GM19238 (cell line): ENCODE measurements around the gene DIS3L2.
A peak's percentile ranks its signal among the peaks of the same experiment; 100 is the strongest.
"Not testable (repeated sequence)": the region's sequence is repeated elsewhere in the genome, so short reads cannot be mapped to it uniquely, and the experiment has no call there.

Experiments used
- DNase-seq: peaks from one replicate; pipeline ENCODE4 v3.0.0; 2011; ENCODE audit warnings: low spot score; ENCODE audit not compliant: insufficient read length

DIS3L2 gene

DNA sequence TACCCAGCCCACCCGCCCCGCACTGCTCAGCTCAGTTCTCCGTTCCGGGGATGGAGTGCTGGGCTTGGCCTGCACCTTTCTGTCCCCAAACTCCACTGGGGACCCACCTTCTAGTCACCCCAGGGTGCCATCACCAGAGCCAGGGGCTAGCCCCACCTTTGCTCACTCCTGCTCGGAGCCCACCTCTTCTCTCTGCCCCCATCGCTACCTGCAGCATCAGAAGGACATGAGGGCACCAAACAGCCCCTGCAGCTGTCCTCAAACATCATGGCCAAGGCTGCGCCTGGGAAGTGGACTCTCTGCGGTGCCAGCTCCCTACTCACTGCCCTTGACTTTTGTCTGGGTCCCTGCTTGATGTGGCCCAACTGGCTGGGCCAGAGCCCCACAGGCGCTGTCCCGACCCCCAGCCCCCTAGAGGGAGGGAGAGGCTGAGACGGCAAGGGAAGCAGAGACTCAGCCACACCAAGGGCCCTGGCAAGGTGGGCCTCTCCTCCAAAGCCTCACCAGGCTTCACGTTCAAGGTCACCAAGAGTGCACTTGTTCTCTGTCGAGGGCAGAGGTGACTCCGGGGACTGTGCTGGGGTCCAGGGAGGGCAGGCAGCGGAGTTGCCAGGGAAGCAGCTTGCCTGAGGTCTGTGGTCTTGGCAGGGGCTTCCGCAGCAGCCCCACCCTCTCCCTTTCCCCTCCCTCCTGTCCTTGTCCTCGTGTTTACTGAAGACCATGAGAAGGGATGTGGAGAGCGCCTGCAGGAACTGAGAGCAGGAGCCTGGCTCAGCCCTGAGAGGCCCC, 403.5 kb downstream of the DIS3L2 start:
- not testable (repeated sequence) for DNase-seq

DNA sequence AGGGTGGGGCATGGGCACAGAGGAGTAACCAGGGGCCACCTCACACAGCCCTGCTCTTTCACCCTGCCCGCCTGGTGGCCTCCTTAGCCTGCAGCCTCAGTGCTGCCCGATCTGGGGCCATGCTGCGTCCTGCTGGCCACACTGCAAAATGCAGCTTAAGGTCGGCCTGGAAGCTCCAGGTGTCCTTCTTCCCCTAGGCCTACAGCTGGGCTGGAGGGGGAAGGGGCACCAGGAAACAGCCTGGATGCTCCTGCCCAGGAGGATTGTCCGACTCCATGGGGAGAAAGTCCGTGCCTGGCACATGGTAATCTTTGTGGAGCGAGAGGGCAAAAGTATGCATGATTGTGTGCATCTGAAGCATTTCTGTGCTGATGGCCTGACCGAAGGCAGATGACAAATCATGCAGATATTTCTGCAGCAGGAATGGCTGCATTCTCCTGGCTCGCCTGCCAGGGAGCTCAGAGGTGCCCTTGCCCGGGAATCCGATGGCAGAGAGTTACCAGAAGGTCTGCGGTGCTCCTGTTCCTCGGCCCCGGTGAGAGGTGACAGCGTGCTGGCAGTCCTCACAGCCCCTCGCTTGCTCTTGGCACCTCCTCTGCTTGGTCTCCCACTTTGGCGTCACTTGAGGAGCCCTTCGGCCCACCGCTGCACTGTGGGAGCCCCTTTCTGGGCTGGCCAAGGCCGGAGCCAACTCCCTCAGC, 404.3 kb downstream of the DIS3L2 start:
- peak; percentile 39 for DNase-seq

DNA sequence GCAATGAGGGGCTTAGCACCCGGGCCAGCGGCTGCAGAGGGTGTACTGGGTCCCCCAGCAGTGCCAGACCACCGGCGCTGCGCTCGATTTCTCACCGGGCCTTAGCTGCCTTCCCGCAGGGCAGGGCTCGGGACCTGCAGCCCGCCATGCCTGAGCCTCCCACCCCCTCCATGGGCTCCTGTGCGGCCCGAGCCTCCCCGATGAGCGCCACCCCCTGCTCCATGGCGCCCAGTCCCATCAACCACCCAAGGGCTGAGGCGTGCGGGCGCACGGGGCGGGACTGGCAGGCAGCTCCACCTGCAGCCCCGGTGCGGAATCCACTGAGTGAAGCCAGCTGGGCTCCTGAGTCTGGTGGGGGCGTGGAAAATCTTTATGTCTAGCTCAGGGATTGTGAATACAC, 404.9 kb downstream of the DIS3L2 start:
- not testable (repeated sequence) for DNase-seq

DNA sequence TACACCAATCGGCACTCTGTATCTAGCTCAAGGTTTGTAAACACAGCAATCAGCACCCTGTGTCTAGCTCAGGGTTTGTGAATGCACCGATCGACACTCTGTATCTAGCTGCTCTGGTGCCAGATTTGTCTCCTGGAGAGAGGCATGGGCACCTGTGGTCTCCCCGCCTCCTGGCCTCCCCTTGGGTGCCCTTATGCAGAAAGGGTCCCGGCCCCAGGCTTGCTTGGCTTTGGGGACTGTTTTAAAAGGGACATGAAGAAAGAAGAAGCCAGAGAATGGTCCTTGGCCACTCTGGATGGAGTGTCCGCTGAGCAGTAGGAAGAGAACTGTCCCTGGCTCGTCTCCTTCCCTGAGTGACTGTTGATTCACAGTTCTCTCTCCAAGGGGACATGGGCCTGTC, 405.5 kb downstream of the DIS3L2 start:
- DNase-seq: no peak

DNA sequence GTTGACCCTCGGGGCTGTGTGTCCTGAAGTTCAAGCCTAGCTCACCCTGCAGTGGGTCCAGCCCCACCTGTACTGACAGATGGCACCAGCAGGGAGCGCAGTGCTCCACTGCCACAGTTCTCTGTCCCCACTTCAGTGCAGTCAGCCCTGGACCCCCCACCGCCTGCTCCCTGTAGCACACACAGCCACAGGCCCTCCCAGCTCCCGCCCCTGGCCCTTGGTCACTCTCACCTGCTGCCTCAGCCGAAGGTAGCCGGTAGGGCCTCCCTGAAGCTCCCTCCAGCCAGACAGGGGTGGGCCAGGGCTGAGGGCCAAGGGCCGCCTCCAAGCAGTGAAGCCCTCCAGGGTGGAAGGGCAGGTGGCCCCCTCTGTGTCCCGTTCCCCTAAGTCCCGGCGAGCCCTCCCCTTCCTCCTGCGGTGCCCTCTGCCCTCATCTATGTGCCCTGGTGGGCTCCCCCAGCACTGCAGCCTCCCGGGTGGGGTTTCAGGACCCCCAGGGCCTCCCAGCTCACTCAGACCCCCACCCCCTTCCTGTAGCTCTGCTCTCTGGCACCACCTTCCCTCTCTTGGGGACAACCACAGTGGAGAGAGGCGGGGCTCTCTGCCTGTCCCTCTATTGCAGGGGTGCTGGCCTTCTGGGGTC, 406.2 kb downstream of the DIS3L2 start:
- no peak for DNase-seq

DNA sequence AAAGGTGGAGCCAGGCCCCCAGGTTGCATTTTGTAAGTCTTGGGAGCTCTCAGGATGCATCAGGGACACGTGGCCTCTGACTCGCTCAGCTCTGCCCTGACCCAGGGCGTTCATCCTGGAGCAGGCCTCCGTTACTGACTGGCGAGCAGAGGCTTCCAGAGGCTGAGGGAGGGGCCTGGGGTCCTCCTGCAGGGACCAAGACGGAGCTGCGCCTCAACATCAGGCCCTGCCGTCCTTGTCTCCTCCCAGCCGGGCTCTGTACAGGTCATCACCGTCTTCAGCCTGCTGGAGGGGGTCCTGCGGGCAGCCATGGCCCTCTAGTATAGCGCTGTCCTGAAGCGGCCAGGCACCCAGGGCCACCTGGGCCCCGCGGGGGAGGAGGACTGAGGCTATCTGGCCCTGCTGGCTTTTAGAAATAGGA, 406.8 kb downstream of the DIS3L2 start:
- DNase-seq: no peak

DNA sequence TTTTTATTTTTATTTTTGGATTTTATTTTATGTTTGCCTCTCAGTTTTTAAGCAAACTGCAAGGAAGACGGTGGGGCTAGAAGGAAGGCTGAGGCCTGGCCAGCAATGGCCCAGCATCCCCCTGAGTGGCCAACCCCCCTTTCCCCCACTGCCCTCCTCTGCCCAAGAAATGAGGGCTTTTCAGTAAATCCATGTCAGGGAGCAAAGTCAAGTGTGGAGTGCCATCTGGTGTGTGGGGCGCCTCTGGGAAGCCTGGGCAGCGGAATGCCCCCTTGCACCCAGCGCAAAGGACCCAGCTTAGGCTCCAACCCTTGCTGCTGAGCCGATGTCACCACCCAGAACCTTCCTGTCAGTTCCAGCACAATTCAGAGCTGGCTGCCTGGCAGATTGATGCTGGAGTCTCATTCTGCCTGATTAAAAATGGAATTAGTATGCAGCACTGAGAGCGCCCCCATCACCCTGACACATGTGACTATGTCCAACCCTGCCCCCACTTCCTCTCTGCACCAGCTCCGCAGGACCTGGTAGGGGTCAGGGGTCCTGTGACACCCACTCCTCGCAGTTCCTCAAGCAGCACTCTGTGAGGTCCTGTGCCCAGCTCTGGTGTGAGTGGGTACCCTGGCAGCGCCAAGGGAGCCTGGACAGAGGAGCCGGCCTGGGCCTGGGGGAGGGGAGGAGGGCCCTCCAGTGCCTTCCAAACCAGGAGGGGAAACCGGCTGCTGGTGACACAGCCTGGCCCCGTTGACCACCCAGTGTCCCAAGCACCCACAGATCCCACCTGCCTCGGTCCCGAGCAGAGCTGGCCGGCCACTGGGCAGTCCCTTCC, 407.8 kb downstream of the DIS3L2 start:
- no peak for DNase-seq

DNA sequence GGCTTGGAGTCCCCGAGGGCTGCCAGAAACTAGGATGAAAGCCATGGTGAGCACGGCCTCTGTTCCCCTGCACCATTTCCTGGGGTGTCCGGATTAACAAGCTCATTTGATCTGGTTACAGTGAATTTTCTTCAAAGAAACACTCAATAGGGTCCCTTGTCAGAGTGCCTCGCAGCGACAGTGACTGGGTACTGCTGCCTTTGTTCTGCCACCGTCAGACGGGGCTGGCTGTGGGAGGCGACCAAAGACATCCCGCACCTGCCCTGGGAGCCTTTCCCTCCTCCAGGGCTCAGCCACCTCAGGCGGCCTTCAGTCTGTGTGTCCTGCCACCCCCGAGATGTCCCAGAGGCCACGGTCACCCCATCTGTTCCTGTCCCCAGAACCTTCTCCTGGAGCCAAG, 408.5 kb downstream of the DIS3L2 start:
- not testable (repeated sequence) for DNase-seq

DNA sequence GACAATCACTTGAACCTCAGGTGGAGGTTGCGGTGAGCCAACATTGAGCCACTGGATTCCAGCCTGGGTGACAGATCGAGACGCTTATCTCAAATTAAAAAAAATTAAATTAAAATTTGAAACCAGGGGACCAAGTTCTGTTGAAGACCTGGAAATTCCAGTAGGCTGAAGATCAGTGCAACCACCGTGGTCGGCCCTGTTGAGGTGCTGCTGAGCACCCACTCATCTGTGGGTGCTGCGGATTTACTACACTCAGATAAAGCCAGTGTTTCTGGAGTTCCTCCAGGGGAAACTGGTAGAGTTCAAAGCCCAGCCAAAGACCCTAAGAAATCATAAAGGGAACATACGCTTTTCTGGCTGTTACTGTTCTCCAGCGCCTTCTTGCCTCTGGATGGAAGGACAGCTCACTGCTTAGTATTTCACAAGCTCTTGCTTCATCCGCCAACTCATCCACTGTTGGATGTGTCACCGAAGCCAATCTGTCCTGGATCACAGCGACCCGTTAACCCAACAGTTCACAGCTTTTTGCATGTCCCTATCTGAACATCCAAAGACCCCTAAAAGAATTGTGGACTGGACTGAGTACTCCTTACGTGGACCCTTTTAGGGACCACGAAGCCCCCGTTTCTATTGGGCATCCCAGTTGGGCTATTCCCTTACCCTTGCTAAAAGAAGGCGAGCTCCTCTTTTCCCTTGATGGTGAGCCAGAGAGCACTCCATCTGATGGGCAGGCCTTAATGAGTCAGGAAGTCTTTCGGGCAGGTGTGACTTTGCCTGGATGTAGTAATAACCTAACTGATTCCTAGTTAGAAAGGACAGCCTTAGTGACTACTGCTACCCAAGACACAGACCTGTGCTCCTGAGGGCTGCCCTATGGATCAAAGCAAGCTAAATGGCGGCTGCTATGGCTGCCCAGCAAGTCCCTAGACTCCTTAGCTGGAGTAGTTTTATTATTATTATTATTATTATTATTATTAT, 411.0 kb downstream of the DIS3L2 start:
- no peak for DNase-seq

DNA sequence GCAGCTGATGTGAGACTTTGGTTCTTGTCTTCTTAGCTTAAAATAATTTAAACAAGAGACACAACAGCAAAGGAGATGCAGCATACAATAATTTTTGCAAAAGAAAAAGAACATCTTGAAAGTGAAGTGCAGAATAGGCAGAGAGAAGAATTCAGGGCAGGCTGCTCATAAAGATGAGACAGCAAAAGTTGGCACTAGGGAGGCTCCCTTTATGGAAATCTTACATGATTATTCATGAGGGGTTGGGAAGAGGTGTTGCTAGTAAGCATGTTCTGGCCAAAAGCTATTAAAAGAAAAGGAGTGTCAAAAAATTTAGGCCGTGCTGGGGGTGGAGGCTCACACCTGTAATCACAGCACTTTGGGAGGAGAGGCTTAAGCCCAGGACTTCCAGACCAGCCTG, 412.8 kb downstream of the DIS3L2 start:
- DNase-seq: no peak

DNA sequence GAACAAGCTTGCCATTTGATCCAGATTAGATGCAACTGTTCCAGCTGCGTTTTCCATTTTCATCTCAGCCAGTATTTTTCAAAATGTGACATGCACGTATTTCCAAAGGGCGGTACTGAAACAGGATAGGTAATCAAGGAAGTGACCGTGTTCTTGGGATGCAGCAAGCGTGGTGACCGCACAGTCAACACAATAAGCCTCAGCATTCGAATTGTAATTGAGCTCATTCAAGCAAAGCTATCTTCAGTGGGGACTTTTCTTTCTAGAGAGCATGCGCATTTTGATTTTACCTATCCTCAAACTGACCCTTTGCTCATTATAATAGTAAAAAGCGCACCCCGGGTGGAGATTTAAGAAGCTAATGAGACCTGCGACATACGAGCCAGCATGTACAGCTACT, 413.7 kb downstream of the DIS3L2 start:
- no peak for DNase-seq

DNA sequence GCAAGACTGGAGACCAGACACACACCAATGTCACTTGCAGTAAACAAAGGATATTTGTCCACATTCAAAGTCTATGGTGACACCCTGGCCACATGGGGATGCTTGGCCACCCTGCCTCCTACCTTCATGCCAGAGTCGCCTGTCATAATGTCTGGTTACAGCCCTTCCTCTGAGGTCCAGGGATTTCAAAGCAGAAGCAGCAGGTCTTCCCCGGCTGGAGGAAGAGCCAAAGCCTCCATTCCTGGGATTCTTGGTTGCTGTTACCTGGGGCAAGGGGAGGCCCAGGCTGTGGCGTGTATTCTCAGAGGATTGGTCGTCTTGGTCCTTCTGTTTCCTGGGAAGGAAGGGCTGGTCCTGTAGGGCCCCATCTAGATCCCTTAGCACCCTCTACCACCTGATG, 414.7 kb downstream of the DIS3L2 start:
- DNase-seq: no peak

DNA sequence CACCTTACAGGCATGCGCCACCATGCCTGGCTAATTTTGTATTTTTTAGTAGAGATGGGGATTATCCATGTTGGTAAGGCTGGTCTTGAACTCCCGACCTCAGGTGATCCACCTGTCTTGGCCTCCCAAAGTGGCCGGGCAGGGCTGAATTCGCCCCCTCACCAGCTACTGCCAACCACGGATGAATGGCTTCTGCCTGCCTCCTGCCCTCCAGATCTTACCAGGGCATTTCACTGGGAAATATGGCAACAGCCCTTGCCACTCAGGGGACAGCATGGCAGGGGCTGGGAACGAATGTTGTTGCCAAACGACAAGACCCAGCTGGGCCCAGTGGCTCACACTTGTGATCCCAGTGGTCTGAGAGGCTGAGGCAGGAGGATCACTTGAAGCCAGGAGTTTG, 415.2 kb downstream of the DIS3L2 start:
- no peak for DNase-seq

DNA sequence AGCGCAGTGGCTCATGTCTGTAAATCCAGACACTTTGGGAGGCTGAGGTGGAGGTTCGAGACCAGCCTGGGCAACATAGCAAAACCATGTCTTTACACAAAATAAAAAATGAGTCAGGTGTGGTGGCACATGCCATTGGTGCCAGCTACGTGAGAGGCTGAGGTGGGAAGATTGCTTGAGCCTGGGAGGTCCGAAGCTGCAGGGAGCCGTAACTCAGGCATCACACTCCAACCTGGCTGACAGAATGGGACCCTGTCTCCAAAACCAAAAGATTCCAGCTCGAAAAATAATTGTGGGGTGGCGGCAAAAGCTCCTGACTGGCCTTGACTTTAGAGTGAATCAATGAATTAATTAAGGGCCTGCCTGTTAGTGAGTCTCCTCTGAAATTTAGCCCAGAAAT, 415.8 kb downstream of the DIS3L2 start:
- DNase-seq: no peak

DNA sequence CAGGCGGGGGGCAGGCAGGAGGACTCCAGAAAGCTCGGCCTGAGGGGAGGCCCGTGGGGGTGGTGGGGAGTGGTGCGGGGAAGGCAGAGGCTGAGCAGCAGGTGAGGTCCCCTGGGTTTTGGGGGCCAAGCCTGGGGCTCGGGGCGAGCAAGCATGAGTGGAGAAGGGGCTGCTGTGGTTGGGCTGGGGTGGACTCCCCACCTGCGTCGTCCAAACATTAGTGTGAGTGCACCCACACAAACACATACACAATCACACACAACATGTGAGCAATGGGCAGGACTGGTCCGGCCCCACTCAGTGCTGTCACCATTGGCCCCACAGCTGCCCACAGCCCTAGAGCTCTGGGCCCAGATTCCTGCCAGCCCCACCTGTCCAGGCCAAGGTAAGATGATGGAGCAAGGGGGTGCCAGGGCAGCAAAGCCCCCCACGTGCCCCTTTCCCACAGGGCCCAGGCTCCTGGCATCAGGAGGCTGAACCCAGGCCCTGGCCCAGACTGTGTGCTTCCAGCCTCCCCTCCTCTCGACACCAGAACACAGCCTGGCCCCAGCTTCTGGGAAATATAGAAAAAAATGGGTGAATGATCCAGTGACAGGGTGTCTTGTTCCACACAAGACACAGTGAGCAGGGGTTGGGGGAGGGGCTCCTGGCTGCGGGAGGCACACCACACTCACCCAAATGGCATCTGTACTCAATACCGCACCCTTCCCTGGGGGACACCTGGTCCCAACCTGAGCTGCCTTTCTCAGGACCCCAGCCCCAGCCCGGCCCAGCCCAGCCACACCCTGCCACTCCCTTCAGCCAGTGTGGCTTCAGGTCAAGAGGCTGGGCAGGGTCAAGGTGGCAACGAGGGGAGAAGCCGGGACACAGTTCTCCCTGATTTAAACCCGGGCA, 416.6 kb downstream of the DIS3L2 start:
- DNase-seq: no peak

DNA sequence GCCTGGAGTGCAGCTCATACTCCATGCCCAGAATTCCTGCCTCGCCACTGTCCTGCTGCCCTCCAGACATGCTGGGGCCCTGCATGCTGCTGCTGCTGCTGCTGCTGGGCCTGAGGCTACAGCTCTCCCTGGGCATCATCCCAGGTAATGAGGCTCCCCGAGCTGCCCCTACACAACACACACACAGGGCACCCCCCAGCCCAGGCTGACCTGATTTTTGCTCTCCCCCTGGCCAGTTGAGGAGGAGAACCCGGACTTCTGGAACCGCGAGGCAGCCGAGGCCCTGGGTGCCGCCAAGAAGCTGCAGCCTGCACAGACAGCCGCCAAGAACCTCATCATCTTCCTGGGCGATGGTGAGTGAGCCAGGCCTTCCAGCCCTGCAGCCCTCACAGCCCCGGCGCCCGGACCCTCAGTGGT, 417.2 kb downstream of the DIS3L2 start, which contains the start of gene ALPP:
Gene ALPP (plus strand): TSS at position 17 of the 417 bp plus-strand sequence. CDS start 52 bp downstream, at position 69.
- DNase-seq: not testable (repeated sequence)

DNA sequence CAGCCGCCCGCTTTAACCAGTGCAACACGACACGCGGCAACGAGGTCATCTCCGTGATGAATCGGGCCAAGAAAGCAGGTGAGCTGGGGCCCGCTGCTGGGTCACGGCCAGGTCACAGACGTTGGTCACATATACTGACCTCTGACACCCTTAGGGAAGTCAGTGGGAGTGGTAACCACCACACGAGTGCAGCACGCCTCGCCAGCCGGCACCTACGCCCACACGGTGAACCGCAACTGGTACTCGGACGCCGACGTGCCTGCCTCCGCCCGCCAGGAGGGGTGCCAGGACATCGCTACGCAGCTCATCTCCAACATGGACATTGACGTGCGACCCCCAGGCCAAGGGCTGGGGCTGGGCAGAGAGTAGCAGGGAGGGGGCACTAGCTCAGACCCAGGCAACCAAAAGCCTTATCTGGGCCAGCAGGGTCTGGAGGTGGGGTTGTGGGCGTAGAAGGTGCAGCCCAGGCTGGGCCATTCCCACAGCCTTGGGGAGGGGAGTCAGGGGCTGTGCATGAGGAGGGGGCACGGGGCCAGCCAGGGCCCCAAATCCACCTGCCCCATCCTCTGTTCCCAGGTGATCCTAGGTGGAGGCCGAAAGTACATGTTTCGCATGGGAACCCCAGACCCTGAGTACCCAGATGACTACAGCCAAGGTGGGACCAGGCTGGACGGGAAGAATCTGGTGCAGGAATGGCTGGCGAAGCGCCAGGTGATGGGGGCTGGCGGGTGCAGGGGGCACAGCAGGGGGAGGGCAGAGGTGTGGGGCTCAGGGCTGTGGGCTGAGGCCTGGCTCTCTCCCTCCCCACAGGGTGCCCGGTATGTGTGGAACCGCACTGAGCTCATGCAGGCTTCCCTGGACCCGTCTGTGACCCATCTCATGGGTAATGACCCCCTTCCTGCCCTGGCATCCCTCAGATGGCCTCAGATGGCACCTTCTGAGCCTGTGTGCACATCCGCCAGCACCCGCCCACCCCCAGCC, 418.4 kb downstream of the DIS3L2 start:
- DNase-seq: not testable (repeated sequence)
